ENCODE measurements around the gene CFDP1.
"Not testable (repeated sequence)": the region's sequence is repeated elsewhere in the genome, so short reads cannot be mapped to it uniquely, and the experiment has no call there.

DNA sequence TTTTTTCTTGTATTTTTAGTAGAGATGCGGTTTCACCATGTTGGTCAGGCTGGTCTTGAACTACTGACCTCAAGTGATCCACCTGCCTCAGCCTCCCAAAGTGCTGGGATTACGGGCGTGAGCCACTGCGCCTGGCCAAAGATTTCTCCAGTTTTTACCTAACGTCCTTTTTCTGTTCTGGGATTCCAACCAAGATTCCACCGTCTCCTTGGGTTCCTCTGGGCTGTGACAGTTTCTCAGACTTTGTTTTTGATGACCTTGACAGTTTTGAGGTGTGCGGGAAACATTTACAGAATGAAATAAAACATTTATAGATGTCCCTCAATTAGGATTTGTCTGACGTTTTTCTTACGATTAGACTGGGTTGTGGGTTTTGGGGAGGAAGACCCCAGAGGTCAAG is 163.9 kb downstream of the CFDP1 start:
- TF ChIP-seq, protein P1, sequence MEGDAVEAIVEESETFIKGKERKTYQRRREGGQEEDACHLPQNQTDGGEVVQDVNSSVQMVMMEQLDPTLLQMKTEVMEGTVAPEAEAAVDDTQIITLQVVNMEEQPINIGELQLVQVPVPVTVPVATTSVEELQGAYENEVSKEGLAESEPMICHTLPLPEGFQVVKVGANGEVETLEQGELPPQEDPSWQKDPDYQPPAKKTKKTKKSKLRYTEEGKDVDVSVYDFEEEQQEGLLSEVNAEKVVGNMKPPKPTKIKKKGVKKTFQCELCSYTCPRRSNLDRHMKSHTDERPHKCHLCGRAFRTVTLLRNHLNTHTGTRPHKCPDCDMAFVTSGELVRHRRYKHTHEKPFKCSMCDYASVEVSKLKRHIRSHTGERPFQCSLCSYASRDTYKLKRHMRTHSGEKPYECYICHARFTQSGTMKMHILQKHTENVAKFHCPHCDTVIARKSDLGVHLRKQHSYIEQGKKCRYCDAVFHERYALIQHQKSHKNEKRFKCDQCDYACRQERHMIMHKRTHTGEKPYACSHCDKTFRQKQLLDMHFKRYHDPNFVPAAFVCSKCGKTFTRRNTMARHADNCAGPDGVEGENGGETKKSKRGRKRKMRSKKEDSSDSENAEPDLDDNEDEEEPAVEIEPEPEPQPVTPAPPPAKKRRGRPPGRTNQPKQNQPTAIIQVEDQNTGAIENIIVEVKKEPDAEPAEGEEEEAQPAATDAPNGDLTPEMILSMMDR (IDR thresholded peaks at IDR 0.05; ENCODE audit: low read length), result not testable (repeated sequence)
- not testable (repeated sequence) for TF ChIP-seq EZH2 (IDR thresholded peaks at IDR 0.05; ENCODE audit: borderline replicate concordance, low read length)

Measured in OCI-LY1 (cell line).